Osteocyte (in vitro differentiated cells): ENCODE measurements around the gene RBM18. TPM values are rescaled to one million over a fixed set of nuclear protein-coding genes. Genes with fewer than 3 reads are reported as not detected.

Experiments
- DNase-seq: peaks from one replicate; pipeline ENCODE4 v3.0.0; 2021; ENCODE audit warnings: mixed read lengths; ENCODE audit not compliant: unreplicated experiment; ENCODE audit errors: extremely low spot score
- H3K27ac Mint-ChIP-seq: one replicate; pipeline ENCODE4 v1.8.0; 2021; ENCODE audit warnings: mild to moderate bottlenecking, mixed read lengths; ENCODE audit not compliant: unreplicated experiment
- H3K27me3 Mint-ChIP-seq: one replicate; pipeline ENCODE4 v1.8.0; 2021; ENCODE audit warnings: mixed read lengths; ENCODE audit not compliant: unreplicated experiment
- H3K36me3 Mint-ChIP-seq: one replicate; pipeline ENCODE4 v1.8.0; 2021; ENCODE audit warnings: mixed read lengths; ENCODE audit not compliant: unreplicated experiment
- H3K4me1 Mint-ChIP-seq: one replicate; pipeline ENCODE4 v1.8.0; 2021; ENCODE audit warnings: mixed read lengths; ENCODE audit not compliant: unreplicated experiment
- H3K4me3 Mint-ChIP-seq: one replicate; pipeline ENCODE4 v1.8.0; 2021; ENCODE audit warnings: mild to moderate bottlenecking, moderate library complexity, mixed read lengths; ENCODE audit not compliant: unreplicated experiment
- H3K9me3 Mint-ChIP-seq: one replicate; pipeline ENCODE4 v1.8.0; 2021; ENCODE audit warnings: mixed read lengths; ENCODE audit not compliant: unreplicated experiment
- CTCF ChIP-seq: fragments of 200-600 bp; sonication (generic); IDR thresholded peaks from 2 replicates; pipeline ENCODE4 v1.5.0; 2021; ENCODE audit warnings: antibody characterized with exemption, mild to moderate bottlenecking, moderate library complexity
- total RNA-seq: library from RNA; stranded (reverse); gene quantifications from 2 replicates; pipeline ENCODE4 v1.2.1, GENCODE V29; 2021

Gene RBM18
- total RNA-seq, 1 donor from 2014 or later: 24.2 TPM

- no peak for DNase-seq
- no peaks in the 10 kb centered on the region for H3K36me3 Mint-ChIP-seq
- no peak overlapping the region for H3K27ac Mint-ChIP-seq
- H3K4me3 Mint-ChIP-seq: no peak overlapping the region
- H3K27me3 Mint-ChIP-seq: peaks cover 91% of the 10 kb centered on the region
- H3K4me1 Mint-ChIP-seq: peaks cover 32% of the 10 kb centered on the region
- no peaks in the 10 kb centered on the region for H3K9me3 Mint-ChIP-seq
- no peak for TF ChIP-seq CTCF
Measured at GRCh38 chr9:122223435-122223834, 41.2 kb downstream of the RBM18 start.

DNA sequence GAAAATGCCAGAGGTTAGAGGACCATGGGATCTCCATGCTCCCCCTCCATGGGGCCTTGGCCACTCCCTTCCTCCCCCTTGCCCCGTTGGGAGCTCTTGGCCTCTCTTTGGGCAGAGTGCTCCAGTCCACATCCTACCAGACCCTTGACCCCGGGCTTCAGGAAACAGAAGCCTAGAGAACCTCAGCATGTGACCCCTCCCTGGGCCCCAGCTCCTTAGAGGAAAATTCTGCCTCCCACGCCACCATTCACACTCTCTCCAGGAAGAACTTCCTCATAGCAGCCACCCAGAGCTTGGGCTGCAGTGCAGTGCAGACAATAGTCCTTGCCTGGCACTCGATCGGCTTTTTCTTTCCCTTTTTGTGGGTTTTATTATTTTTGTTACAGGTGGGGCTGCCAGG lies 41.8 kb downstream of the RBM18 start:
- Mint-ChIP-seq H3K4me3 (no peak overlapping the region), H3K4me1 (peaks cover 30% of the 10 kb centered on the region), H3K27ac (no peak overlapping the region), H3K27me3 (peaks cover 93% of the 10 kb centered on the region), H3K9me3 (no peaks in the 10 kb centered on the region), H3K36me3 (no peaks in the 10 kb centered on the region)
- no peak for DNase-seq
- no peak for TF ChIP-seq CTCF

DNA sequence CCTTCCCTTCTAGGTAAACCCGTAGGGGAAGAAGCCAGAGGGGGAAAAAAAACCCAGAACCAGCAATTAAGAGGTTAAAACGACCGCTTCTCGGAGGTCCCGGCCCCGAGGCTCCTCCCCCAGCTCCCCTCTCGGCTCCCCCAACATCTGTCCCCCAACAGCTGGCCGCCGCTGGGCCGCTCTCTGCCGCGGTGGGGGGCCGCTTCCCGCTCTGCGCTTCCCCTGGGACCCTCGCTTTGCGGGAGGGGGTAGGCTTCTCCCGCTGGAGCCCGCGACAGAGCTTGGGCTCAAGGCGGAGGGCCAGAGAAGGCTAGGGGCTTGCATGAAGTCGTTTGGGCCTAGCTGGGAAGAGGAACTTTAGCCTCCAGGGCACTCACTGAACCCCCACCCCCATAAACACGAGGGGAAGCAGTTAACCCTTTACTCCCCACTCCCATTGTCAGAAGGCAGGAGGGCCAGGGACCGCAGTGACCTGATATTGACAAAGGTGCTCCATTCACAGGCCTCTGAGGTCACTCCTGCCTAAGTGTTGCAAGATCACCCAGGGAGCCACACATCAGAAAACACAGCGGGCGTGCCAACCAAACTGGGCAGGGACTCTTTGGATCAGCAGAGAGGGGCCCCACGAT lies 43.3 kb downstream of the RBM18 start:
- H3K27me3 Mint-ChIP-seq: peaks cover 98% of the 10 kb centered on the region

DNA sequence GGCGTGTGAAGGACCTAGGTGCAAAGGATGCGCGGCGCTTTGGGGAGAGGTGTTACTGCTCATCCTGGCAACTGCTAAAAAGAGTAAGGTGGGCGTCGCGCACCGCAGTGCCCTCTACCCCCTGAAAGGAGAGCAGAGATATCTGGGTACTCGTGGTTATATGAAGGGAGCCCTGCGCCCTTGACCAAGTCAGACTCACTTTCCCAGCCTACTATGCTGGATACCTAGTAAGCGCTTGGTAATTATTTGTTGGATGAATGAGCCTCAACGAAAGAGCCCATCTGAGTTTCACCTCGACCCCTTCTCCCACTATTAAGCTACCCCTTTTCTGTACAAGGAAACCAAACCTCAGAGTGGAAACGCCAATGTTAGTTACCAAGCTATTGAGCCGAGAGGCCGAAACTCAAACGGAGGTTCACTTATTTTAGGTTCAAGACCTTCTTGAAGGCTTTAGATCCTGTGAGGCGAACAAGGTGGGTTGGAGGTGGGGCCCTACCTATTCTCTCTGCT lies 43.9 kb downstream of the RBM18 start:
- Mint-ChIP-seq H3K36me3 (no peaks in the 10 kb centered on the region), H3K4me1 (peaks cover 19% of the 10 kb centered on the region), H3K9me3 (no peaks in the 10 kb centered on the region), H3K27me3 (peaks cover 98% of the 10 kb centered on the region), H3K4me3 (no peak overlapping the region), H3K27ac (no peak overlapping the region)
- DNase-seq: no peak
- no peak for TF ChIP-seq CTCF

More for the DNA sequence above, 43.3 kb downstream of the RBM18 start:
- TF ChIP-seq CTCF: no peak
- Mint-ChIP-seq H3K36me3 (no peaks in the 10 kb centered on the region), H3K27ac (no peak overlapping the region), H3K4me1 (peaks cover 20% of the 10 kb centered on the region), H3K9me3 (no peaks in the 10 kb centered on the region), H3K4me3 (no peak overlapping the region)
- no peak for DNase-seq

DNA sequence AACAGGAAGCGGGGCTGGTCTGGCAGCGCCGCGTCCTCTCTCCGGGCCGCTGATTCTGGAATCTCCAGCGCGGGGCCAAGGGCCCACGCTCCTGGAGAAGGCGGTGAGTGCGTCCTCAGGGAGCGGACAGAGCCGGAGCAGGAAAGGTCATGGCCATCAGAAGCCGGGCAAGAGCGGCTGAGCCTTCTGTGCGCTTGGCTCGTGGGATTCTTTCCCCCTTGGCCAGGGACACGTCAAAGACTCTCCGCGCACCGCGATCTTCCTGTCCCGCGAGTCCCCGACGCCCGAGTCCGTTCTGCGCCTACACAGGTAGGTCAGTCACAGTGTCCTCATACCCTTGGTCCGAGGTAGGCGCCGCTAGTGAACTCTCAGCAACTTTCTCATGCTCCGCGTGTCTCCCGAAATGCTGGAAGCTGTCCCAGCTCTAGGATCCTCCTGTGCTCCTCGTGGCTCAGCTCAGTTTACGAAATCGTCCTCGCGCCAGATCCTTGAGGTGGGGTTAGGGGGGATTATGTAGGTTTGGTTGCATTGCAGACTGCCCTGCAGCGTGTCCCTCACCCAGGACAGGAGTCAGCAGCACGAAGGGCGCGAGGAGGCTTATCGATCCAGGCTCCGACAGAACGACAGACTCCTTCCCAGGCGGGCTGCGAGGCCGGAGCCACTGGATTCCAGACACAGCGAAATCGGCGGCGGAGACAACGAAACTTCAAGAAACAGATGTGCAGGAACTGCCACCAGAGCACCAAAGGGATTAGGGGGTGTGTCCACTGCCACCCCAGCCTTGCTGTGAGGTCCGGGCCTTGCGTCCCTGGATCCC lies 44.6 kb downstream of the RBM18 start:
- Mint-ChIP-seq H3K36me3 (no peaks in the 10 kb centered on the region), H3K27me3 (peaks cover 98% of the 10 kb centered on the region), H3K9me3 (no peaks in the 10 kb centered on the region), H3K27ac (no peak overlapping the region), H3K4me1 (peaks cover 19% of the 10 kb centered on the region), H3K4me3 (peak overlapping the region; percentile 60)
- DNase-seq: no peak
- TF ChIP-seq CTCF: no peak
